ENCODE data around the gene DEUP1. TPM values are rescaled to one million over a fixed set of nuclear protein-coding genes. Genes with fewer than 3 reads are reported as not detected.
"Not testable (repeated sequence)": the region's sequence is repeated elsewhere in the genome, so short reads cannot be mapped to it uniquely, and the experiment has no call there.

Gene DEUP1
- total RNA-seq: not detected
- long read RNA-seq: 0 reads

DNA sequence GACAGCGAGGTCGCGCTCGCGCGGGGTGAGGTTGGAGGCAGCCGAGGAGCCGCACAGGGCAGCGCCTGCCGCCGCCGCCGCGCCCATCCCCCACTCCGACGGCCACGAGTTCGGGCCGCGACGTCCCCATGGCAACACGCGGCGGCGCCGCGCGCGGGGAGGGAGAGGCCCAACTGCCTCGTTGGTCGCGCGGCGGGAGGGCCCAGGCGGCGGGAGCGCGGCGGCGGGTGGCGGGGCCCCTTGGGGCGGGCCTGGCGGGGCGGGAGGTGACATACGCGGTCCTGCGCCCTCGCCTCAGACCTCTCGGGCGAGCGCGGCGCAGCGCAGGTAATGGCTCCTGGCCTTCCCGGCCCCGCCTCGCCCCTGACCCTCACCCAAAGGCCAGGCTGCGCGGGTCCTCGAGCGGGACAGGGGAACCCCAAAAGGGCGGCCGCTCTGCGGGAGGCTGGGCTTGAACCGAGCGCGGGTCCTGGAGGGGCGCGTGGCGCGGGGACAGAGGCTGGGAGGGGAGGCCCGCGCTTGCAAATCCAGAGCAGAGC lies at the start of gene DEUP1:
TSS of gene DEUP1 (plus strand) at position 297 of the 539 bp plus-strand sequence. CDS start 1,518 bp downstream, outside the sequence.
- ATAC-seq (ENCODE audit: poor library complexity) (peak; percentile 85), DNase-seq (peak; percentile 50)
- intact Hi-C loops (cut with DNase I): no loop called here

GRCh38 chr11:93285430-93285829 lies 45.1 kb upstream of the DEUP1 start:
- intact Hi-C loops (cut with DNase I): no loop called here
- ATAC-seq (ENCODE audit: poor library complexity) (no peak), DNase-seq (no peak)

- DNase-seq: no peak
- no peak for ATAC-seq (ENCODE audit: poor library complexity)
- intact Hi-C loops (cut with DNase I): no loop called here
Measured at GRCh38 chr11:93287434-93287833, 43.1 kb upstream of the DEUP1 start.

DNA sequence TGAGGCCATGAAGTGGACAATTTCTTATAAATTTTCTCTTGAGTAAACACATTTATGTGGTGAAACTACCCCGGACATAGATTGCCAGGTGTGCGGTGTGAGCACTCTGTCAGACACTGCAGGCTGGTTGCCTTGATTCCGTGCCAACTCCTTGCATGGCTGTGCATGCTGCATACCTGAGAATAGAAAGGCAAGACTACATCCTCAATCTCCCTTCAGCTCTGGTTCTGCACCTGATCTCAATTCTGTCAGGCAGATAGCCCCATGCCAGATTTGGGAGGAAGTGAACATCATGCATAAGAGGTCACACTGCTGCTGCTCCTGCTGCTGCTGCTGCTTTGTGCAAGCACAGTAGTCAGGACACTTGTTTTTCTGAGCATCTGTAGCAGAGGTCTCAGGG lies 42.5 kb upstream of the DEUP1 start:
- ATAC-seq (ENCODE audit: poor library complexity) (no peak), DNase-seq (no peak)
- intact Hi-C loops (cut with DNase I): no loop called here

GRCh38 chr11:93288767-93289166 lies 41.8 kb upstream of the DEUP1 start:
- intact Hi-C loops (cut with DNase I): no loop called here
- no peak for ATAC-seq (ENCODE audit: poor library complexity)

GRCh38 chr11:93289782-93290463 lies 40.6 kb upstream of the DEUP1 start:
- DNase-seq (no peak), ATAC-seq (ENCODE audit: poor library complexity) (no peak)
- intact Hi-C loops (cut with DNase I): no loop called here

More at GRCh38 chr11:93288767-93289166, 41.8 kb upstream of the DEUP1 start:
- no peak for DNase-seq

GRCh38 chr11:93291110-93291509 lies 39.4 kb upstream of the DEUP1 start:
- intact Hi-C loops (cut with DNase I): no loop called here
- no peak for DNase-seq
- no peak for ATAC-seq (ENCODE audit: poor library complexity)

DNA sequence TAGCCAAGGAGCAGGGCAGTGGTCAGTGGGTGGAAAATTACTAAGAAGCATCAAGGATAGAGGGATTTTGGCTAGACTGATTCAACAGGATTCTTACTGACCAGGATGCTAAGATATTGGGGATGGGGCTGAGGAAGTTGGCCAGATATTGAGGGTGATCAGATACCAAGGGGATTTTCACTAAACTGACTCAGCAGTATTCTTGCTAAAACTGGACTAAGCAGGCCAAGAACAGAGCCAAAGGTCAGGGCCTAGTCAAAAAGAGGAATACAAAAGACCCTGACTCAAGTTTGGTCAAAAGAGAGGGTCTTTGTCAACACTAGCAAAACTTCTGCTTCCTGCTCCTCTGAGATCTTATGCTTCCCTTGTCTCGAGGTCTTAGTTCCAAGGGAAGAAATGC lies 38.6 kb upstream of the DEUP1 start:
- DNase-seq: no peak
- no peak for ATAC-seq (ENCODE audit: poor library complexity)
- intact Hi-C loops (cut with DNase I): no loop called here

GRCh38 chr11:93295921-93296575 lies 34.5 kb upstream of the DEUP1 start:
- ATAC-seq (ENCODE audit: poor library complexity): no peak
- intact Hi-C loops (cut with DNase I): no loop called here
- no peak for DNase-seq

- no peak for ATAC-seq (ENCODE audit: poor library complexity)
- intact Hi-C loops (cut with DNase I): no loop called here
Measured at GRCh38 chr11:93303689-93304088, 26.9 kb upstream of the DEUP1 start.

DNA sequence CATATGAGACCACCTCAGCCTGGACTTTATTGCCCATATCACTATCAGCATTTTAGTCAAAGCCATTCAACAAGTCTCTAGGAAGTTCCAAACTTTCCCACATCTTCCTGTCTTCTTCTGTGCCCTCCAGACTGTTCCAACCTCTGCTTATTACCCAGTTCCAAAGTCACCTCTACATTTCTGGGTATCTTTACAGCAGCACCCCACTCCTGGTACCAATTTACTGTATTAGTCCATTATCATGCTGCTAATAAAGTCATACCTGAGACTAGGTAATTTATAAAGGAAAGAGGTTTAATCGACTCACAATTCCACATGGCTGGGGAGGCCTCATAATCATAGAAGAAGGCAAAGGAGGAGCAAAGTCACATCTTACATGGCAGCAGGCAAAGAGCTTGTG lies 16.1 kb upstream of the DEUP1 start:
- DNase-seq; intact Hi-C loops (cut with DNase I); ATAC-seq (ENCODE audit: poor library complexity): not testable (repeated sequence)

More at GRCh38 chr11:93303689-93304088, 26.9 kb upstream of the DEUP1 start:
- no peak for DNase-seq

GRCh38 chr11:93319224-93319839 lies 11.2 kb upstream of the DEUP1 start:
- DNase-seq (no peak), ATAC-seq (ENCODE audit: poor library complexity) (no peak)
- intact Hi-C loops (cut with DNase I): no loop called here

DNA sequence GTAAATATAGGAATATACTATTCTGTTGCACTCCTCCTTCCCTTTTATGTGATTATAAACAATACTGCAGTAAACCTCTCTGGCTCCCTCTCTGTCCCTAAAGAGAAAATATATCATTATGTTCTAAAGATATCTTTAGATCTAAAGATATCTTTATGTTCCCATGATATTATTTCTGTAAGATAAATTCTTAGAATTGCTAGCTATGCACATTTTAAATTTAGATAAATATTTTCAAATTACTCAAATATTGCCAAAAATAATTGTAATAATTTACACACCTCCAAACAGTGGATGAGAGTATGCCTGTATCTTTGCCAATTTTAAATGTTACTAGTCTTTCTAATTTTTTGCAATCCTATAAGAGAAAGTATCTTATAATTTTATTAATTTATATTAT lies 10.3 kb upstream of the DEUP1 start:
- ATAC-seq (ENCODE audit: poor library complexity) (no peak), DNase-seq (no peak)
- intact Hi-C loops (cut with DNase I): no loop called here

DNA sequence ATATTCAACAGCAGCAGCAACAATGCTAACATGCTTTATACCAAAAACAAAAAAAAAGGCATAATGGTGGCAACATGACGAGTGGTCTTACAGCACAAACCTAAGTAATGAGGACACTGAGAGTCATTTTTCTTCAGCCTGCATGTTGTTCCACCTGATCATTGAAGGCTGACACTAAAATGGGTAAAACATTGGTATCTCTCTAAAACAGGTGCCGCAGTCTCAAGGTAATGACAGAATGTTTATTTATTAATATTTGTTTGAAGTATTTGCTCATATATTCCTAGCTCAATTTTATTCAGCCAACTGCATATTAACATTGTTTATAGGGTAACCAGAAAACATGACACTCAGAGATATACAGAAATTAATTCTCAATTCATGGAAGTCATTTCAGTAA lies 8.3 kb upstream of the DEUP1 start:
- DNase-seq (no peak), ATAC-seq (ENCODE audit: poor library complexity) (no peak)
- intact Hi-C loops (cut with DNase I): no loop called here

GRCh38 chr11:93323747-93324146 lies 6.8 kb upstream of the DEUP1 start:
- no peak for DNase-seq
- intact Hi-C loops (cut with DNase I): no loop called here
- ATAC-seq (ENCODE audit: poor library complexity): no peak

- DNase-seq (no peak), ATAC-seq (ENCODE audit: poor library complexity) (no peak)
- intact Hi-C loops (cut with DNase I): no loop called here
Measured at GRCh38 chr11:93324500-93324899, 6.0 kb upstream of the DEUP1 start.

GRCh38 chr11:93326681-93327080 lies 3.9 kb upstream of the DEUP1 start:
- intact Hi-C loops (cut with DNase I): no loop called here
- DNase-seq (no peak), ATAC-seq (ENCODE audit: poor library complexity) (no peak)

- intact Hi-C loops (cut with DNase I): no loop called here
- ATAC-seq (ENCODE audit: poor library complexity) (no peak), DNase-seq (no peak)
Measured at GRCh38 chr11:93329936-93330445, 551 bp upstream of the DEUP1 start.

- DNase-seq (no peak), ATAC-seq (ENCODE audit: poor library complexity) (no peak)
- intact Hi-C loops (cut with DNase I): no loop called here
Measured at GRCh38 chr11:93340223-93340622, 9.7 kb downstream of the DEUP1 start.
